Measurements from ENCODE around the gene ANKRD40CL. TPM values are rescaled to one million over a fixed set of nuclear protein-coding genes. Genes with fewer than 3 reads are reported as not detected.

ANKRD40CL gene
- total RNA-seq, 1 experiment from 2014 or later = not detected

- CTCF ChIA-PET = no interaction called here
- BruUV-seq (replicated peaks) = no TSS peak
- DNase-seq (ENCODE audit: low read depth, low spot score) (no peak), ATAC-seq (no peak)
- in situ Hi-C loops (cut with HindIII; ENCODE audit: low pct_unique_long_range_greater_than_20kb, low sequenced_read_pairs) = no loop called here
- H3K9me3 ChIP-seq (ENCODE audit: control insufficient read depth, insufficient read depth, low read depth, low read length) = no peaks in the 10 kb centered on the region
- POLR2A ChIA-PET = interaction anchor here (0.6 kb wide), 1 partner anchor 156 kb away, joined by 5 read pairs; no protein-coding TSS in a partner anchor
- intact Hi-C loops (cut with micrococcal nuclease; ENCODE audit: unreplicated experiment) = no loop called here
- no peak overlapping the region for H3K27ac ChIP-seq (ENCODE audit: low read length)
- no peaks in the 10 kb centered on the region for H3K4me1 ChIP-seq (ENCODE audit: control insufficient read depth, insufficient read depth, low read length)
- no peak overlapping the region for H3K4me3 ChIP-seq (ENCODE audit: low read depth in 2 of 2, low read length in 2 of 2)
- H3K36me3 ChIP-seq (ENCODE audit: control insufficient read depth, insufficient read depth, low read length) = no peaks in the 10 kb centered on the region
- H3K27me3 ChIP-seq (ENCODE audit: control insufficient read depth, insufficient read depth, low read length) = no peaks in the 10 kb centered on the region
- no peak for TF ChIP-seq SIN3A (IDR thresholded peaks at IDR 0.05; ENCODE audit: borderline replicate concordance, insufficient read depth, low read depth, low read length)
- TF ChIP-seq TCF7L2 (IDR thresholded peaks at IDR 0.05; ENCODE audit: low read depth, low read length) = no peak
- TF ChIP-seq REST (IDR thresholded peaks at IDR 0.05; ENCODE audit: insufficient read depth in 1 of 2, low read depth in 2 of 2, low read length in 1 of 2) = no peak
- TF ChIP-seq POLR2AphosphoS5 (IDR thresholded peaks at IDR 0.05; ENCODE audit: low read depth, low read length) = no peak
- TF ChIP-seq CTCF (IDR thresholded peaks at IDR 0.05) = no peak
Measured at GRCh38 chr17:50797135-50797810, 30.0 kb upstream of the ANKRD40CL start.

- no peak for DNase-seq (ENCODE audit: low read depth, low spot score)
- Histone ChIP-seq H3K4me1 (ENCODE audit: control insufficient read depth, insufficient read depth, low read length) (no peaks in the 10 kb centered on the region), H3K4me3 (ENCODE audit: low read depth in 2 of 2, low read length in 2 of 2) (no peak overlapping the region), H3K9me3 (ENCODE audit: control insufficient read depth, insufficient read depth, low read depth, low read length) (no peaks in the 10 kb centered on the region), H3K27ac (ENCODE audit: low read length) (no peak overlapping the region), H3K36me3 (ENCODE audit: control insufficient read depth, insufficient read depth, low read length) (no peaks in the 10 kb centered on the region), H3K27me3 (ENCODE audit: control insufficient read depth, insufficient read depth, low read length) (no peaks in the 10 kb centered on the region)
- intact Hi-C loops (cut with micrococcal nuclease; ENCODE audit: unreplicated experiment) (no loop called here), in situ Hi-C loops (cut with HindIII; ENCODE audit: low pct_unique_long_range_greater_than_20kb, low sequenced_read_pairs) (no loop called here)
- CTCF ChIA-PET = no interaction called here
- no peak for ATAC-seq
- TF ChIP-seq TCF7L2 (IDR thresholded peaks at IDR 0.05; ENCODE audit: low read depth, low read length) (no peak), POLR2AphosphoS5 (IDR thresholded peaks at IDR 0.05; ENCODE audit: low read depth, low read length) (no peak), CTCF (IDR thresholded peaks at IDR 0.05) (no peak), SIN3A (IDR thresholded peaks at IDR 0.05; ENCODE audit: borderline replicate concordance, insufficient read depth, low read depth, low read length) (no peak), REST (IDR thresholded peaks at IDR 0.05; ENCODE audit: insufficient read depth in 1 of 2, low read depth in 2 of 2, low read length in 1 of 2) (no peak)
- BruUV-seq (replicated peaks) = no TSS peak
- POLR2A ChIA-PET = interaction anchor here (0.7 kb wide), 1 partner anchor 151 kb away, joined by 4 read pairs; no protein-coding TSS in a partner anchor
Measured at GRCh38 chr17:50794361-50794760, 27.0 kb upstream of the ANKRD40CL start.

Data from Panc1 (cell line).